Gastroesophageal sphincter (tissue), 3 donors: ENCODE measurements around the gene PCBP4.

Experiments
- CTCF ChIP-seq, 4 experiments: fragments of 200-600 bp in 2 of 4; fragments of 450-650 bp in 2 of 4; sonication (generic) in 1 of 4; IDR thresholded peaks; one replicate each; pipeline ENCODE4 v1.5.1; 2017 to 2019; ENCODE audit warnings: antibody characterized with exemption in 4 of 4, mild to moderate bottlenecking in 2 of 4, moderate library complexity in 2 of 4
- EP300 ChIP-seq: sonication (generic); formaldehyde crosslinking; IDR thresholded peaks from one replicate; pipeline ENCODE4 v1.6.1; 2017; ENCODE audit warnings: antibody characterized with exemption, mild to moderate bottlenecking
- POLR2A ChIP-seq, 2 donors: fragments of 450-650 bp; IDR thresholded peaks; one replicate each; pipeline ENCODE4 v1.6.1; 2017; ENCODE audit warnings: antibody characterized with exemption in 2 of 2, mild to moderate bottlenecking in 2 of 2, moderate library complexity in 1 of 2
- POLR2AphosphoS5 ChIP-seq: sonication (generic); formaldehyde crosslinking; IDR thresholded peaks from one replicate; pipeline ENCODE4 v1.6.1; 2017; ENCODE audit warnings: antibody characterized with exemption

GRCh38 chr3:51974277-51974962 lies 7.2 kb upstream of the PCBP4 start:
- TF ChIP-seq POLR2A (IDR thresholded peaks at IDR 0.05) (no peak), POLR2AphosphoS5 (no peak), CTCF (IDR thresholded peaks at IDR 0.05) (peak in 1 of 4 experiments; percentile 36), EP300 (no peak)
